DOHH2 (cell line): Measurements from ENCODE around the gene TUBA8.

Experiments used
- H3F3A ChIP-seq: fragments of 200-600 bp; sonication (generic), shearing (Covaris generic); 2 replicates; pipeline ENCODE4 v1.6.0; 2016; ENCODE audit warnings: antibody characterized with exemption, mild to moderate bottlenecking; ENCODE audit not compliant: control insufficient read depth, insufficient read depth
- H3K27ac ChIP-seq: fragments of 200-600 bp; sonication (generic); 2 replicates; pipeline ENCODE4 v1.5.1; 2014; ENCODE audit warnings: low read depth, mild to moderate bottlenecking, low read length, moderate library complexity
- H3K27me3 ChIP-seq: fragments of 200-600 bp; sonication (generic); 2 replicates; pipeline ENCODE4 v1.6.1; 2014; ENCODE audit warnings: mild to moderate bottlenecking, low read length, mixed read lengths; ENCODE audit not compliant: control insufficient read depth
- H3K36me3 ChIP-seq: fragments of 200-600 bp; sonication (generic); 2 replicates; pipeline ENCODE4 v1.6.1; 2014; ENCODE audit warnings: mild to moderate bottlenecking, low read length, moderate library complexity, mixed read lengths; ENCODE audit not compliant: control insufficient read depth
- H3K4me1 ChIP-seq: fragments of 200-600 bp; sonication (generic); 2 replicates; pipeline ENCODE4 v1.6.1; 2014; ENCODE audit warnings: mild to moderate bottlenecking, low read length, mixed read lengths; ENCODE audit not compliant: control insufficient read depth
- H3K4me2 ChIP-seq: fragments of 200-600 bp; sonication (generic); 2 replicates; pipeline ENCODE4 v1.6.0; 2014; ENCODE audit warnings: mild to moderate bottlenecking, low read length, moderate library complexity
- H3K4me3 ChIP-seq: fragments of 200-600 bp; sonication (generic); 2 replicates; pipeline ENCODE4 v1.5.1; 2014; ENCODE audit warnings: mild to moderate bottlenecking, low read length, mixed read lengths
- H3K79me2 ChIP-seq: fragments of 200-600 bp; sonication (generic); 2 replicates; pipeline ENCODE4 v1.6.1; 2014; ENCODE audit warnings: mild to moderate bottlenecking, low read length, mixed read lengths; ENCODE audit not compliant: control insufficient read depth
- H3K9me2 ChIP-seq: fragments of 200-600 bp; sonication (generic); replicated peaks from 2 replicates; pipeline ENCODE4 v1.6.1; 2014; ENCODE audit warnings: mild to moderate bottlenecking, low read length, mixed read lengths; ENCODE audit not compliant: control insufficient read depth
- H3K9me3 ChIP-seq: fragments of 200-600 bp; sonication (generic); 2 replicates; pipeline ENCODE4 v1.6.1; 2014; ENCODE audit warnings: antibody characterized with exemption, low read length, mixed read lengths; ENCODE audit not compliant: control insufficient read depth, insufficient read depth
- H4K20me1 ChIP-seq: fragments of 200-600 bp; sonication (generic); 2 replicates; pipeline ENCODE4 v1.6.0; 2014; ENCODE audit warnings: low read depth, mild to moderate bottlenecking, antibody characterized with exemption, low read length, moderate library complexity; ENCODE audit not compliant: control insufficient read depth, insufficient read depth
- EZH2phosphoT487 ChIP-seq: fragments of 200-600 bp; sonication (generic); IDR thresholded peaks from 2 replicates; pipeline ENCODE4 v1.6.1; 2017; ENCODE audit warnings: borderline replicate concordance, mild to moderate bottlenecking, antibody characterized with exemption, low read length, moderate library complexity, mixed read lengths
- TF ChIP-seq, protein P1 (sequence below): fragments of 200-600 bp; sonication (generic); IDR thresholded peaks from one replicate; pipeline ENCODE4 v1.5.1; 2014; ENCODE audit warnings: antibody characterized with exemption, mild to moderate bottlenecking, low read depth, low read length; ENCODE audit not compliant: poor library complexity, severe bottlenecking

Gene TUBA8

GRCh38 chr22:18100781-18101180 lies 9.8 kb upstream of the TUBA8 start:
- H3K9me3 ChIP-seq = peaks cover 3% of the 10 kb centered on the region; the same call in 1 of the 2 replicates
- H4K20me1 ChIP-seq = no peaks in the 10 kb centered on the region
- no peak for TF ChIP-seq EZH2phosphoT487
- TF ChIP-seq, protein P1, sequence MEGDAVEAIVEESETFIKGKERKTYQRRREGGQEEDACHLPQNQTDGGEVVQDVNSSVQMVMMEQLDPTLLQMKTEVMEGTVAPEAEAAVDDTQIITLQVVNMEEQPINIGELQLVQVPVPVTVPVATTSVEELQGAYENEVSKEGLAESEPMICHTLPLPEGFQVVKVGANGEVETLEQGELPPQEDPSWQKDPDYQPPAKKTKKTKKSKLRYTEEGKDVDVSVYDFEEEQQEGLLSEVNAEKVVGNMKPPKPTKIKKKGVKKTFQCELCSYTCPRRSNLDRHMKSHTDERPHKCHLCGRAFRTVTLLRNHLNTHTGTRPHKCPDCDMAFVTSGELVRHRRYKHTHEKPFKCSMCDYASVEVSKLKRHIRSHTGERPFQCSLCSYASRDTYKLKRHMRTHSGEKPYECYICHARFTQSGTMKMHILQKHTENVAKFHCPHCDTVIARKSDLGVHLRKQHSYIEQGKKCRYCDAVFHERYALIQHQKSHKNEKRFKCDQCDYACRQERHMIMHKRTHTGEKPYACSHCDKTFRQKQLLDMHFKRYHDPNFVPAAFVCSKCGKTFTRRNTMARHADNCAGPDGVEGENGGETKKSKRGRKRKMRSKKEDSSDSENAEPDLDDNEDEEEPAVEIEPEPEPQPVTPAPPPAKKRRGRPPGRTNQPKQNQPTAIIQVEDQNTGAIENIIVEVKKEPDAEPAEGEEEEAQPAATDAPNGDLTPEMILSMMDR = no peak
- no peak overlapping the region for H3K4me3 ChIP-seq
- H3K27me3 ChIP-seq = no peaks in the 10 kb centered on the region
- no peak overlapping the region for H3K27ac ChIP-seq
- H3K36me3 ChIP-seq = peaks cover 6% of the 10 kb centered on the region
- peaks cover 16% of the 10 kb centered on the region for H3K4me1 ChIP-seq
- no peaks in the 10 kb centered on the region for H3K9me2 ChIP-seq
- H3F3A ChIP-seq = no peaks in the 10 kb centered on the region
- no peak overlapping the region for H3K4me2 ChIP-seq
- peaks cover 3% of the 10 kb centered on the region; the same call in 1 of the 2 replicates for H3K79me2 ChIP-seq

GRCh38 chr22:18101536-18101935 lies 9.1 kb upstream of the TUBA8 start:
- H3K9me2 ChIP-seq = no peaks in the 10 kb centered on the region
- H3K79me2 ChIP-seq = peaks cover 4% of the 10 kb centered on the region; the same call in 1 of the 2 replicates
- no peak for TF ChIP-seq EZH2phosphoT487
- TF ChIP-seq, protein P1 = no peak
- no peaks in the 10 kb centered on the region for H3K27me3 ChIP-seq
- peaks cover 7% of the 10 kb centered on the region for H3K36me3 ChIP-seq
- no peak overlapping the region for H3K27ac ChIP-seq
- peaks cover 4% of the 10 kb centered on the region; the same call in 1 of the 2 replicates for H3K9me3 ChIP-seq
- H4K20me1 ChIP-seq = no peaks in the 10 kb centered on the region
- H3K4me2 ChIP-seq = no peak overlapping the region
- no peak overlapping the region for H3K4me3 ChIP-seq
- H3F3A ChIP-seq = peaks cover 2% of the 10 kb centered on the region; the same call in 1 of the 2 replicates
- H3K4me1 ChIP-seq = peaks cover 24% of the 10 kb centered on the region

DNA sequence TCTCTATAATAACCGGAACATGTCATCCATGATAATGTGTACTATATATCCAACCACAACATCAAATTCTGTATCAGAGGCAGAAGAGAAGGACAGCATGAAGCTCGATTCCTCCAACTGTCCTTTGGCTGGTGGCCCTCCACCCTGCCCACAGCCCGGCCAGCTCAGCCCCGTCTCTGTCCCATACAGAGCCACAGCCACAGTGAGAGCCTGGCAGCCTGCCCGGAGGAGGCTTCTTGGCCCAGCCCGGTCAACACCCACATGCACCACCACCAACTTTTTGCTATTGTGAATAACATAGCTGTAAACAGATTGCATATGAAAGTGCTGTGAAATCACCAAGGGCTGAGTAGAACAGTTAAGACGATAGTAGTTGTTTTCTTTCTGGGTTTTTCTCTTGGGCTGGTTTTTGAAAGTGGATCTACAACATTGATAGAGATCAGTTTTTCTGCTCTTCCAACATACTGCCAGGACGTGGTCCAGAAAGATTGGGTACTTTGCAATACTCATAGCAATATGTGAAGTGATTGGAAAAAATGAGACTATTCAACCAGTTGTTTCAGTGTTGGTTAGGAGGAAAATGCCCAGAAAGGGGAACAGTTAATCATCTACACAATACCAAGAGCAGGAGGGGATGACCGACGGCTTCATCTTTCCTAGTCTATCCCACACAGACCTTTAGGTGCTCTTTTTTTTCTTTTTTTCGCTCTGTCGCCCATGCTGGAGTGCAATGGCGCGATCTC lies 6.9 kb upstream of the TUBA8 start:
- Histone ChIP-seq H3K4me1 (peaks cover 45% of the 10 kb centered on the region), H4K20me1 (no peaks in the 10 kb centered on the region), H3K9me3 (peaks cover 4% of the 10 kb centered on the region; the same call in 1 of the 2 replicates), H3K4me2 (no peak overlapping the region), H3K4me3 (no peak overlapping the region), H3K36me3 (peaks cover 7% of the 10 kb centered on the region), H3F3A (peaks cover 9% of the 10 kb centered on the region), H3K27ac (no peak overlapping the region), H3K79me2 (peaks cover 4% of the 10 kb centered on the region; the same call in 1 of the 2 replicates), H3K9me2 (no peaks in the 10 kb centered on the region), H3K27me3 (no peaks in the 10 kb centered on the region)
- TF ChIP-seq, protein P1 = no peak
- no peak for TF ChIP-seq EZH2phosphoT487
